Right kidney (tissue), 1 donor: Measurements from ENCODE around the gene KMT2C.
"Not testable (repeated sequence)": the region's sequence is repeated elsewhere in the genome, so short reads cannot be mapped to it uniquely, and the experiment has no call there.

Experiments
- DNase-seq: peaks from one replicate; pipeline ENCODE4 v3.0.0-alpha.2; 2016

KMT2C gene

GRCh38 chr7:152403726-152404125 lies 32.1 kb downstream of the KMT2C start:
- no peak for DNase-seq

GRCh38 chr7:152402384-152403250 lies 33.2 kb downstream of the KMT2C start:
- no peak for DNase-seq

- DNase-seq: no peak
These were observed 36.5 kb downstream of the KMT2C start for GRCh38 chr7:152399344-152399743.

GRCh38 chr7:152395112-152395511 lies 40.7 kb downstream of the KMT2C start:
- DNase-seq: no peak

GRCh38 chr7:152394214-152394613 lies 41.6 kb downstream of the KMT2C start:
- not testable (repeated sequence) for DNase-seq

GRCh38 chr7:152392254-152392653 lies 43.5 kb downstream of the KMT2C start:
- DNase-seq: no peak

GRCh38 chr7:152386136-152386764 lies 49.6 kb downstream of the KMT2C start:
- DNase-seq: not testable (repeated sequence)

GRCh38 chr7:152384235-152385200 lies 51.3 kb downstream of the KMT2C start:
- DNase-seq: not testable (repeated sequence)

GRCh38 chr7:152383341-152384234 lies 52.2 kb downstream of the KMT2C start:
- no peak for DNase-seq

GRCh38 chr7:152382244-152382643 lies 53.6 kb downstream of the KMT2C start:
- no peak for DNase-seq

GRCh38 chr7:152380931-152381578 lies 54.7 kb downstream of the KMT2C start:
- DNase-seq: not testable (repeated sequence)

- not testable (repeated sequence) for DNase-seq
These were observed 57.3 kb downstream of the KMT2C start for GRCh38 chr7:152378497-152378896.

- DNase-seq: not testable (repeated sequence)
These were observed 58.9 kb downstream of the KMT2C start for GRCh38 chr7:152376716-152377484.

GRCh38 chr7:152370297-152370696 lies 65.5 kb downstream of the KMT2C start:
- no peak for DNase-seq

- DNase-seq: no peak
These were observed 66.3 kb downstream of the KMT2C start for GRCh38 chr7:152369518-152369917.

GRCh38 chr7:152367170-152367569 lies 68.6 kb downstream of the KMT2C start:
- no peak for DNase-seq

GRCh38 chr7:152366662-152367061 lies 69.1 kb downstream of the KMT2C start:
- DNase-seq: peak; percentile 32

- DNase-seq: no peak
These were observed 69.7 kb downstream of the KMT2C start for GRCh38 chr7:152365982-152366603.

GRCh38 chr7:152363798-152364197 lies 72.0 kb downstream of the KMT2C start:
- DNase-seq: no peak
